ENCODE data around the gene S100A3. TPM values are rescaled to one million over a fixed set of nuclear protein-coding genes. Genes with fewer than 3 reads are reported as not detected.

Gene S100A3
- total RNA-seq, 2 donors from 2014 or later: not detected

DNA sequence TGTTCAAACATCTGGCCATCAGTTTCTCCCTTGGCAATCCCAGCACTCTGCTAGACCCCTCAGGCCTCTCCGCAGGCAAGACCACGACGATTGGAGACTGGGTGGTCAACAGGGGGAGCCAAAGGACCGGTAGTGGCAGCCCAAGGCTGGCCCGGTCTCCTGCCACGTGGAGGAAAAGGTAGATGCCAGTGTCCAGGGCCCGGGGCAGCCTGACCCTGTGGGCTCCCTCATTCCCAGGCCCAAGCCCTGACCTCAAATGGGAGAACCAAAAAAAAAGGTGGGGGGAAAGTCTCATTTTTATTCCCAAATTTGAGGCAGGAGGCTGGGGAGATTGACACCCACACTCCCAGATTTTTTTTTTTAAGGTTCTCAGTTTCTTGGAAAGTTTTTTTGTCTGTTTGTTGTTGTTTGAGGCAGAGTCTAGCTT, 38.1 kb downstream of the S100A3 start:
- peak; percentile 85 to 87 for DNase-seq (ENCODE audit: low spot score in 2 of 2)
- H3K9me3 Mint-ChIP-seq: no peaks in the 10 kb centered on the region
- no peaks in the 10 kb centered on the region for H3K36me3 Mint-ChIP-seq
- peak overlapping the region; percentile 58 to 82 for H3K27ac Mint-ChIP-seq
- ATAC-seq: peak; percentile 96

DNA sequence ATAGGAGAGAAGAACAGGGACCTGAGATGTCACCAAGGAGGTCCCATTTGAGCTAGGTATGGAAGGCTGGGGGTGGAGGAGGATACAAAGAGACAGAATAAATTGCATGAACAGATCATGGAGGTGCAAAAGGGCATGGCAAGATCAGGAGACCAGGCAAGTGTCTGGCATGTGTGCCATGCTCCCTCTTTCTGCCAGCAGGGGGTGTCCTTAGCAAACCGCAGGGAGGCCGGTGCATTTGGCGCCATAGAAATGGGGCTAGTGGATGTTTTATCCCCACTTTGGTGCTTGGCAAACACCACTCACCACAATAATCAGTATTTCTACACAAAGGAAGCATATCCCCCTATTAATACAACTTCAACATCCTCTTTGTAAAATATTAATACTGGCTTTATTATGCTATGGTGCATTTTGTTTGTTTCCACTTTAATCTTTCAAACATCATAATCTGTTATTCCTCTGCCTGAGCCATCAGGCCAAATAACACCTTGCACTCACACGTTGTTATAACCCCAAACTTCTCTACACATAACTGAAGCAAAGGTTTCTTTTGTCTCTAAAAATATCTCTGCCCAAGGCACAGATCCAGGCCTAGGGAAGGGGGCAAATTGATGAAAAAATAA, 39.2 kb downstream of the S100A3 start:
- peak overlapping the region in 1 of 2 donors; percentile 11 for H3K27ac Mint-ChIP-seq
- ATAC-seq: peak; percentile 60 to 78
- H3K36me3 Mint-ChIP-seq: no peaks in the 10 kb centered on the region
- no peaks in the 10 kb centered on the region for H3K9me3 Mint-ChIP-seq
- DNase-seq (ENCODE audit: low spot score in 2 of 2): peak in 1 of 2 donors; percentile 76

DNA sequence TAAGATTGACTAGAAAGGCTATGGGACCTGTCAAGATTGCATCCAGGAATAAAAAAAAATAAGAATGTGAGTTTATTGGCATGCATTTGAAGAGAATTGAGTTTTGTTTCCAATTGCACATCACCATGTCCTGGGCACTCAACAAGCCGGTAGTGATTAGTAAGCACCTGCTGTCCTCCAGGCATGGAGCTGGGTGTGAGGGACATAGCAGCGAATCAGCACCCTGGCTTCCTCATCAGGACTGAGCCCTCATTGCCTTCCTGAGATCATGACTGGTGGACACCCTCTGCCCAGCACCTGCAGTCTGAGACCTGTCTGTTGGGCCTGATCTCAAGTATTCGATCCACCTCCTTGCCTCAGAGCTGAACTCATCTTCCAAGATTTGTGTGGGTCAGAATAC, 40.0 kb downstream of the S100A3 start:
- Mint-ChIP-seq H3K9me3 (no peaks in the 10 kb centered on the region), H3K27ac (peak overlapping the region in 1 of 2 donors; percentile 11), H3K36me3 (no peaks in the 10 kb centered on the region)
- no peak for DNase-seq (ENCODE audit: low spot score in 2 of 2)
- no peak for ATAC-seq

DNA sequence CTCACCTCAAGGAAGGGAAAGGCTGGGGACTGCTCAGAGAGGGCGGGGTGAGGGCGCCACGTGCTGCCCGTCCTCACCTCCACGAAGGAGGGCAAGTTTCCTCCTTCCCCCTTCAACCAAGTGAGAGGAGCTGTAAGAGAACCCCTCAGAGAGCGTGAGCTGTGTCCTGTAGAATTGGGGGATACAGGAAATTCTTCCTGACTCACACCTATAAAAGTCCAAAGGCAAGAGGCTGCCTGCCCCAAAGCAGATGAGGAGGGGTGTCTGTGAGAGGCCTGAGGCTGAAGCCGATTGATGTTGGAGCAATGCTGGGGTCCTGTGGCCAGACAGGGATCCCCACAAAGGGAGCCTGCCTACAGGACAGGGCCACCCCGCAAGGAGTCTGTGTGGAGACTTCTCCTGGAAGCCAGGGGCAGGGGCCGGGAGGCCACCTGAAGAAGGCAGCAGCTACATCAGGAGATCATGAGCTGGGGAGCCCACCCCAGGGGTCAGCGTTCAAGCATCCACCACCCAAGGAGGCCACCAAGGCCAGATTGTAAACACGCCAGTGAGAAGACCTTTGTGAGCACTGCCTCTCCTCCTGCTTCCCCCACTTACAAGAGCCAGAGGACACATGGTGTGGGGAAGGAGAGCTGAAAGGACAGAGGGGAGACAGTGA, 41.0 kb downstream of the S100A3 start:
- Mint-ChIP-seq H3K27ac (peak overlapping the region; percentile 68 to 73), H3K36me3 (no peaks in the 10 kb centered on the region), H3K9me3 (no peaks in the 10 kb centered on the region)
- ATAC-seq (no peak), DNase-seq (ENCODE audit: low spot score in 2 of 2) (no peak)

- no peaks in the 10 kb centered on the region for H3K36me3 Mint-ChIP-seq
Measured at GRCh38 chr1:153506831-153507413, 42.1 kb downstream of the S100A3 start.

DNA sequence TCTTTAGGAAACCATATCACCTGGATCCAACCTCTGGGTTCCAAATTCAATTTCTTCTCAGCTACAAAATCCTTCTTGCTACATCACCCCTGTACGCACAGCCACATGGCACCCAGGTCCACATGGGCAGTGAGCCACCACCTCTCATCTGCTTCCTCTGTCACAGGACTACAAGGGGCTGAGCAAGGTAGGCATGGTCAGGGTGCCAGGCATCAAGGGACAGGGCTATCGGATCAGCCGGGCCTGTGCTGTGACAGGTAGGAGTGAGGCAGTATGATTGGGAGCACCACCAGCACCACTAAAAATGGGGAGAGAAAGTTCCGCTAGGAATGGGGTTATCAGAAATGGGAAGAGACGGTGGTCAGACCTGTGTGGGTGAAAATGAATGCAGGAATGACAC, 42.7 kb downstream of the S100A3 start:
- no peaks in the 10 kb centered on the region for H3K9me3 Mint-ChIP-seq
- no peak for ATAC-seq

More at GRCh38 chr1:153506831-153507413, 42.1 kb downstream of the S100A3 start:
- DNase-seq (ENCODE audit: low spot score in 2 of 2): no peak
- no peak for ATAC-seq
- Mint-ChIP-seq H3K27ac (peak overlapping the region; percentile 32 to 73), H3K9me3 (no peaks in the 10 kb centered on the region)

GRCh38 chr1:153505576-153505975, 43.5 kb downstream of the S100A3 start:
- no peak for ATAC-seq
- Mint-ChIP-seq H3K27ac (no peak overlapping the region), H3K36me3 (no peaks in the 10 kb centered on the region), H3K9me3 (no peaks in the 10 kb centered on the region)
- no peak for DNase-seq (ENCODE audit: low spot score in 2 of 2)

More for the DNA sequence above, 42.7 kb downstream of the S100A3 start:
- peak overlapping the region in 1 of 2 donors; percentile 36 for H3K27ac Mint-ChIP-seq
- no peak for DNase-seq (ENCODE audit: low spot score in 2 of 2)
- no peaks in the 10 kb centered on the region for H3K36me3 Mint-ChIP-seq

GRCh38 chr1:153503766-153504165, 45.3 kb downstream of the S100A3 start:
- Mint-ChIP-seq H3K9me3 (no peaks in the 10 kb centered on the region), H3K27ac (no peak overlapping the region), H3K36me3 (no peaks in the 10 kb centered on the region)
- ATAC-seq (no peak), DNase-seq (ENCODE audit: low spot score in 2 of 2) (no peak)

- no peak overlapping the region for H3K27ac Mint-ChIP-seq
- no peaks in the 10 kb centered on the region for H3K36me3 Mint-ChIP-seq
- no peaks in the 10 kb centered on the region for H3K9me3 Mint-ChIP-seq
- ATAC-seq (no peak), DNase-seq (ENCODE audit: low spot score in 2 of 2) (no peak)
Measured at GRCh38 chr1:153498746-153499145, 50.3 kb downstream of the S100A3 start.

Other genes with a start within 250 kb of the S100A3 start
- gene PGLYRP3, start 236.3 kb downstream of the S100A3 start, total RNA-seq: not detected
- not detected for gene PGLYRP4, start 200.4 kb downstream of the S100A3 start, total RNA-seq
- 1 to 10 TPM in 1 of 2 donors, under 1 TPM in 1; 0.73 to 1.4 TPM for gene S100A9, start 191.4 kb downstream of the S100A3 start, total RNA-seq
- not detected for gene S100A12, start 173.6 kb downstream of the S100A3 start, total RNA-seq
- gene S100A8, start 158.2 kb downstream of the S100A3 start, total RNA-seq: not detected
- not detected for gene S100A7A, start 132.7 kb downstream of the S100A3 start, total RNA-seq
- not detected for gene S100A7, start 88.6 kb downstream of the S100A3 start, total RNA-seq
- gene S100A6, start 13.3 kb downstream of the S100A3 start, total RNA-seq: 100 to 1,000 TPM; 260 to 445 TPM
- gene S100A5, start 8.3 kb downstream of the S100A3 start, total RNA-seq: 1 to 10 TPM; 2.0 to 3.9 TPM
- gene S100A4, start 3.5 kb downstream of the S100A3 start, total RNA-seq: 100 to 1,000 TPM; 186 to 368 TPM
- gene S100A2, start 16.6 kb upstream of the S100A3 start, total RNA-seq: 1 to 10 TPM; 1.0 to 7.8 TPM
- not detected for gene S100A16, start 63.9 kb upstream of the S100A3 start, total RNA-seq
- not detected for gene S100A14, start 67.1 kb upstream of the S100A3 start, total RNA-seq
- 1 to 10 TPM; 4.2 to 6.0 TPM for gene S100A13, start 78.2 kb upstream of the S100A3 start, total RNA-seq
- gene S100A1, start 79.2 kb upstream of the S100A3 start, total RNA-seq: not detected
- gene CHTOP, start 84.8 kb upstream of the S100A3 start, total RNA-seq: 10 to 100 TPM; 83.3 to 91.3 TPM
- 10 to 100 TPM; 16.1 to 35.4 TPM for gene SNAPIN, start 109.4 kb upstream of the S100A3 start, total RNA-seq
- gene ILF2, start 121.7 kb upstream of the S100A3 start, total RNA-seq: 100 to 1,000 TPM; 247 to 316 TPM
- gene NPR1, start 129.4 kb upstream of the S100A3 start, total RNA-seq: not detected
- gene INTS3, start 178.8 kb upstream of the S100A3 start, total RNA-seq: 10 to 100 TPM; 58.2 to 64.9 TPM
- 1 to 10 TPM; 7.0 to 8.3 TPM for gene SLC27A3, start 226.1 kb upstream of the S100A3 start, total RNA-seq